ENCODE results near the gene JDP2.
A peak's percentile ranks its signal among the peaks of the same experiment; 100 is the strongest.
"Not testable (repeated sequence)": the region's sequence is repeated elsewhere in the genome, so short reads cannot be mapped to it uniquely, and the experiment has no call there.

Gene JDP2

GRCh38 chr14:75427482-75428229 is at the start of gene JDP2:
Gene JDP2 (plus strand): TSS chr14:75428022. CDS start chr14:75437921, 9,899 bp downstream.
- DNase-seq (ENCODE audit: low spot score) = peak; percentile 90

DNA sequence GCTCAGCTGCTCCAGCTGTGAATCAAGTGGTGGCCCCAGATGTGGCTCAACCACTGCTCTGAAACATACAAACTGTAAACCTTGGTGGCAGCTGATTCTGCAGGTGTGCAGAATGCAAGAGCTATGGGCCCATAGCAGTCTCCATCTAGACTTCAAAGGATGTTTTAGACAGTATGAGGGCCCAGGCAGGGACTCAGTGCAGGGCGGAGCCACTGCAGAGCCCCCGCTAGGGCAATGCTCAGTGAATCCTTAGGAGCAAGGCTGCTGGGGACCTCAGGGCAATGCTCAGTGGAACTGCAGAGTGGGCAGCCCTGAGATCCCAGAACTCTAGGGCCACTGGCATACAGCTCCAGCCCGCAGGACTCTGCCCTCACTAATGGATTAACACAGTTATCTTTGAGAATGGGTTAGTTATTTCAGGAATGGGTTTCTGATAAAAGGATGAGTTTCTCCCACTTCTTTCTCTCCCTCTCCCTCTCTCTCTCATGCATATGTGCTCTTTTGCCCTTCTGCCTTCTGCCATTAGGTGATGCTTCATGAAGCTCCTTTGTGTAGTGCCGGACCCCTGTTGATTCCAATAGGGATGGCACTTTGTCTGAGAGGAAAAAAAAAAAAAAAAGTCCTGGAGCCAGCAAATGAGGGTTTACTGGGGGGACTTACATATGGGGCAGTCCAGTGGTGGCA is 48.4 kb upstream of the JDP2 start:
- DNase-seq (ENCODE audit: low spot score) = no peak

GRCh38 chr14:75379930-75380270 is 47.9 kb upstream of the JDP2 start:
- DNase-seq (ENCODE audit: low spot score) = no peak

GRCh38 chr14:75380656-75381055 is 47.2 kb upstream of the JDP2 start:
- DNase-seq (ENCODE audit: low spot score) = no peak

- DNase-seq (ENCODE audit: low spot score) = no peak
These were observed 46.2 kb upstream of the JDP2 start for GRCh38 chr14:75381642-75382041.

- DNase-seq (ENCODE audit: low spot score) = not testable (repeated sequence)
These were observed 44.6 kb upstream of the JDP2 start for GRCh38 chr14:75383219-75383618.

DNA sequence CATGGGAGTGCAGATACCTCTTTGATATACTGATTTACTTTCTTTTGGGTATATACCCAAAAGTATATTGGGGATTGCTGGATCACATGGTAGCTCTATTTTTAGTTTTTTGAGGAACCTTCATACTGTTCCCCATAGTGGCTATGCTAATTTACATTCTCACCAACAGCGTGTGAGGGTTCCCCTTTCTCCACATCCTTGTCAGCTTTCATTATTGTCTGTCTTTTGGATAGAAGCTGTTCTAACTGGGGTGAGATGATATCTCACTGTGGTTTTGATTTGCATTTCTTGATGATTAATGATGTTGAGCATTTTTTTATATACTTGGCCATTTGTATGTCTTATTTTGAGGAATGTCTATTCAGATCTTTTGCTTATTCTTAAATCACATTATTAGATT is 44.1 kb upstream of the JDP2 start:
- peak; percentile 40 for DNase-seq (ENCODE audit: low spot score)

- no peak for DNase-seq (ENCODE audit: low spot score)
These were observed 38.1 kb upstream of the JDP2 start for GRCh38 chr14:75389679-75390078.

- no peak for DNase-seq (ENCODE audit: low spot score)
These were observed 37.6 kb upstream of the JDP2 start for GRCh38 chr14:75390183-75390582.

DNA sequence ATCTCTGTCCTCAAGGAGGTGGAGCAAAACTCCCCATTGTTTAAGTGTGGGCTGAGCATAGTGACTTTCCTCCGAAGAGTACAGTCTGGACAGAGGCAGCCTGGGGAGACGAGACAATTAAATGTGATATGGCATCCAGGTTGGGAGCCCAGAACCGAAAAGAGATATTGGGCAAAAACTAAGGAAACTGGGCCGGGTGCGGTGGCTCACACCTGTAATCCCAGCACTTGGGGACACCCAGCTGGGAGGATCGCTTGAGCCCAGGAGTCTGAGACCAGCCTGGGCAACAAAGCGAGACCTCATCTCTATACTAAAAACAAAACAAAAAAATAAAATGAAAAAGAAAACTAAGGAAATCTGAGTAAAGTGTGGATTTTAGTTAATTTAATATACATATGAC is 35.9 kb upstream of the JDP2 start:
- no peak for DNase-seq (ENCODE audit: low spot score)

- no peak for DNase-seq (ENCODE audit: low spot score)
These were observed 34.9 kb upstream of the JDP2 start for GRCh38 chr14:75392686-75393641.

DNA sequence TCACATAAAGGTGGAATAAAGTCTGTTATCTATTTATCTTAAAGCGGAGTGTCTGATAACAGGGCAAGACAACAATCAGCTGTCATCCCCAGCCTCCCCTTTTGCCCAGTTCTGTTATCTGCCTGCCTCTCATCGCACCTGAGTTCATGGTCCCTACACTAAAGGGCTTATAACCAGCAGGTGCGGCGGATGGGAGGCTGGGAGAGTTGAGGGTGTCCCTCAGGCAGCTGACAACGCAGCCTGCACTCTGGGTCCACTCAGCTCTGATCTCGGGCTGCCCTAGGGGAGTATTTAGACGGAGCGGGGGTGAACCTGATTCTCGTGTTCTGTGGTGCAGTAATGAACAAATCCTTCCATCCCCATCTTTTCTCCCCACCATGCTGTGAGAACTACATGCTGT is 34.0 kb upstream of the JDP2 start:
- DNase-seq (ENCODE audit: low spot score) = no peak

DNA sequence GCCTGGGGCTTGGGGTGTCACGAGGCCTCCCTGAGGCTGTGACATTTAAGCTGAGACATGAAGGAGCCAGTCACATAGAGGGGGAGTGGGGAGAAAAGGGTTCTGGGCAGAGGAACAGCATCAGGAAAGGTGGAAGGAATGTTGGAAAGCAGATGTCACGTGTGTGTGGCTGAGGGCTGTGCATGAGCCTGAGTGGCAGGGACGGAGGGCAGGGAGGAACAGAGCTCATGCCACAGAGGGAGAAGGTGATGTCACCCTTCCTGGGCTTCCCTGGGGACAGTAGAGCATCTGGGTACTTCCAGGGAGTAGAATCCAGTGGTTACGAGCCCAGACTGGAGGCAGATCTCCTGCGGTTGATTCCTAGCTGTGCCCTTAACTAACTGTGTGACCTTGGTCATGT is 32.0 kb upstream of the JDP2 start:
- DNase-seq (ENCODE audit: low spot score) = no peak

DNA sequence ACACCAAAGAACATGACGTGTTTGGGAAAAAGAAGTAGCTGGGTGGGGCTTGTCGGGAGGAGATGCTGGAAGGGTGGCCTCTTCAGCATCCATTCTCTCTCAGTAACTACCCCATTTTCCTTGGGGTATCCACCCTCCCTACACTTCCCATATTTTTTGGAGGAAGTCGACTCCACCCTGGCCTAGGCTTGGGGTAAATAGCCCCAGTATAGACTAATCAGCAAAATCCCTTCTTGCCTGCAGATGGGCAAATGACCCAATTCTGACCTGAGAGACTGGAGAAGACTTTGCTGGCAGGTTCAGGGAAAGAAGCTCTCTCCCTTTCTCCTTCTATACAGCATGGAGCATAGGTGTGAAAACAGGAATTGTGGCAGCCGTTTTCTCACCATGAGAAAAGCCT is 28.5 kb upstream of the JDP2 start:
- DNase-seq (ENCODE audit: low spot score) = no peak

GRCh38 chr14:75399843-75400775 is 27.7 kb upstream of the JDP2 start:
- peak; percentile 88 for DNase-seq (ENCODE audit: low spot score)

GRCh38 chr14:75401361-75401760 is 26.5 kb upstream of the JDP2 start:
- peak; percentile 69 for DNase-seq (ENCODE audit: low spot score)

DNA sequence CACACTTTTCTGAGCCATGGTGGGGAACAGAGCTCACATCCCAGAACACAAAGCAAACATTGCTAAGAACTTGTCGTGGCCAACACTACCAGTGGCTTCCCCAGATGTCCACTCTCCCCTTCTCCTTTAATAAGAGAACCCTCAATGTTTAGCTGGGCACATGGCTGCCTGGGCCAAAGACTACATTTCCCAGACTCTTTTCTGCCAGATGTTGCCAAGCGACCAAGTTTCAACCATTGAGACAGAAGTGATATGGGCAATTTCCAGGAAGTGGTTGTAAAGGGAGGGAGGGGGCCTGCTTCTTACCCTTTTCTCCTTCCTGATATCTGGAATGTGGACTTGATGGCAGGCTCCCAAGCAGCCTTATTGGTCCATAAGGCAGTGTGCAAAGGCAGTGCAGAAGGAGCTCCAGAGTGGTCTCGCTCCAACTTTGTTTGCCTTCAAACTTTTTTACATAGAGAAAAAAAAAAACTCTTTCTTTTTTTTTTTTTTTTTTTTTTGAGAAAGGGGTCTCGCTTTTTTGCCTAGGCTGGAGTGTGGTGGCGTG is 24.9 kb upstream of the JDP2 start:
- no peak for DNase-seq (ENCODE audit: low spot score)

DNA sequence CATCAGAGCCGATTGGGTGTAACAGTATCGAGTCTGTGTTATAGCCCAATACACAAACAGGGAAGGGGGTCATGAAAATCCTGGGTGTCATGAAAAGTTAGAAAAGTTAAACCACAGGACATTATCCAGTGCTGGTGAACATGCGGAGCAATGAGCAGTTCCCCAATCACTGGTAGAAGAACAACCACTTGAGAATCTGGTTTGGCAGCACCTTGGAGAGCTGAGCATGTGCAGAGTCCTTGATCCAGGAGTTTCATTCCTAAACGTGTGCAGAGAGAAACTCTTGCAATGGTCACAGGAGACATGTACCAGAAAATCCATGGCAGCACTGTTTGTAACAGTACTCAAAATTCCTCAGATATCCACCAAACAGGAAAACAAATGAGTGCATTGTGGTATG is 23.0 kb upstream of the JDP2 start:
- DNase-seq (ENCODE audit: low spot score) = no peak

DNA sequence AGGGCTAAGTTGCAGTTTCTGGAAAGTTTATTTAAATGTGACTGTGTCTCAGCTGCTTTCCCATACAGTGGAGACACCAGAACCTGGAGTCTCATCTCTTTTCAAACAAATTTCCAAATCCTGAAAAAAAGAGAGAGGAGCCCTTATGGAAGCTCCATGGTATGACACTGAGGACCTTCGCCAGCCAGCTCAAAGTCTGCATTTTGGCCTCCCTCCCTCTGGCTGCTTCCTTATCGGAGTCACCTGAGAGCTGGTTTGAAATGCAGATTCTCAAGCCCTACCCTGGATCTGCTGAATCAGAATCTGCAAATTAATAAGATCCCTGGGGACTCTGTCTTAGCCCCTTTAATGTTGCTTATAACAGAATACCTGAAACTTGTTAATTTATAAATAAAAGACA is 21.7 kb upstream of the JDP2 start:
- no peak for DNase-seq (ENCODE audit: low spot score)

DNA sequence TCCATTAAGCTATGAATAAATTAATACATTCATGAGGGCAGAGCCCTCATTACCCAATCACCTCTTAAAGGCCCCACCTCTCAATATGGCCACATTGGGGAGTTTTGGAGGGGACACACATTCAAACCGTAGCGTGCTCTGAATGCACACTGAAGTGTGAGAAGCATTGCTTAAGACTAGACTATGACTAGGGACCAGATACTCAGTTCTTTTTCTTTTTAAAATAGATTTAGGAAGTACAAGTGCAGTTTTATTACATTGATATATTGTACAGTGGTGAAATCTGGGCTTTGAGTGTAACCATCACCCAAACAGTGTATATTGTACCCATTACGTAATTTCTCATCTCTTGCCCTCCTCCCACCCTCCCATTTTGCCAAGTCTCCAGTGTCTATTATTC is 21.0 kb upstream of the JDP2 start:
- no peak for DNase-seq (ENCODE audit: low spot score)
